HEK293 (cell line): Measurements from ENCODE around the gene SEMA6D.

Experiments
- CTCF ChIP-seq: fragments of 450-650 bp; formaldehyde crosslinking; IDR thresholded peaks from 2 replicates; pipeline ENCODE4 v1.5.1; 2016; ENCODE audit warnings: missing biosample characterization, missing genetic modification characterization
- KLF7 ChIP-seq: fragments of 450-650 bp; formaldehyde crosslinking; IDR thresholded peaks from 2 replicates; pipeline ENCODE4 v1.5.1; 2016; ENCODE audit warnings: missing biosample characterization, missing genetic modification characterization, borderline replicate concordance

GRCh38 chr15:47778263-47778770, 61.0 kb downstream of the SEMA6D start:
- no peak for TF ChIP-seq KLF7 (tag by site-specific recombination)
- no peak for TF ChIP-seq CTCF (tag by site-specific recombination)
